Keratinocyte (primary cell): ENCODE data around the gene WLS. TPM values are rescaled to one million over a fixed set of nuclear protein-coding genes. Genes with fewer than 3 reads are reported as not detected.

Source experiments
- DNase-seq: peaks from one replicate; pipeline ENCODE4 v3.0.0-alpha.2; 2011; ENCODE audit warnings: low read depth, missing footprints, low spot score
- FAIRE-seq: peaks from 2 replicates; lab custom pipeline; 2011; peaks lifted over from hg19 to GRCh38; lab: Jason Lieb, UNC
- H2AFZ ChIP-seq: 2 replicates; pipeline ENCODE4 v1.6.0; 2012; ENCODE audit warnings: low read length, control low read depth, inconsistent platforms; ENCODE audit not compliant: control insufficient read depth
- H3K27ac ChIP-seq: 2 replicates; pipeline ENCODE4 v1.5.1; 2011; ENCODE audit warnings: low read length; ENCODE audit not compliant: control insufficient read depth, insufficient read depth
- H3K27me3 ChIP-seq: 3 replicates; pipeline ENCODE4 v1.6.0; 2011; ENCODE audit warnings: low read length; ENCODE audit not compliant: control insufficient read depth, insufficient read depth; ENCODE audit errors: extremely low read depth
- H3K36me3 ChIP-seq, 2 experiments: 2 replicates in 1 of 2; 3 replicates in 1 of 2; pipeline ENCODE4 v1.5.1; 2011; ENCODE audit warnings: low read length in 2 of 2, mild to moderate bottlenecking in 1 of 2; ENCODE audit not compliant: control insufficient read depth in 2 of 2, insufficient read depth in 2 of 2; ENCODE audit errors: extremely low read depth in 1 of 2
- H3K4me1 ChIP-seq: 3 replicates; pipeline ENCODE4 v1.5.1; 2011; ENCODE audit warnings: low read length; ENCODE audit not compliant: control insufficient read depth, insufficient read depth; ENCODE audit errors: extremely low read depth
- H3K4me2 ChIP-seq: 3 replicates; pipeline ENCODE4 v1.6.0; 2011; ENCODE audit warnings: low read depth, low read length; ENCODE audit not compliant: control insufficient read depth, insufficient read depth; ENCODE audit errors: extremely low read depth
- H3K4me3 ChIP-seq, 3 experiments: fragments of 200-600 bp in 1 of 3; sonication (generic) in 1 of 3; 2 replicates in 2 of 3; 3 replicates in 1 of 3; pipeline ENCODE4 v1.5.1; 2011 to 2016; ENCODE audit warnings: low read length in 3 of 3, mild to moderate bottlenecking in 3 of 3, control low read depth in 2 of 3, inconsistent platforms in 1 of 3, low read depth in 1 of 3, mixed read lengths in 1 of 3, mixed run types in 1 of 3, moderate library complexity in 1 of 3; ENCODE audit not compliant: control insufficient read depth in 2 of 3, insufficient read depth in 2 of 3; ENCODE audit errors: extremely low read depth in 1 of 3
- H3K79me2 ChIP-seq: 2 replicates; pipeline ENCODE4 v1.6.0; 2012; ENCODE audit warnings: low read length; ENCODE audit not compliant: control insufficient read depth, insufficient read depth
- H3K9ac ChIP-seq: 3 replicates; pipeline ENCODE4 v1.6.0; 2011; ENCODE audit warnings: low read length; ENCODE audit not compliant: control insufficient read depth, insufficient read depth; ENCODE audit errors: extremely low read depth
- H3K9me1 ChIP-seq: 3 replicates; pipeline ENCODE4 v1.6.0; 2011; ENCODE audit warnings: low read length; ENCODE audit not compliant: control insufficient read depth, insufficient read depth; ENCODE audit errors: extremely low read depth
- H3K9me3 ChIP-seq: 2 replicates; pipeline ENCODE4 v1.5.1; 2012; ENCODE audit warnings: low read depth, low read length; ENCODE audit not compliant: control insufficient read depth
- H4K20me1 ChIP-seq: 3 replicates; pipeline ENCODE4 v1.6.0; 2011; ENCODE audit warnings: low read length; ENCODE audit not compliant: control insufficient read depth, insufficient read depth; ENCODE audit errors: extremely low read depth
- EZH2 ChIP-seq: IDR thresholded peaks from one replicate; pipeline ENCODE4 v1.6.1; 2012; ENCODE audit warnings: inconsistent platforms, mild to moderate bottlenecking, low read length, moderate library complexity
- dilution Hi-C: fragments of 300-500 bp; cut with MboI; formaldehyde crosslinking; loops from one replicate; pipeline ENCODE4 v1.7.0; 2020; ENCODE audit warnings: low sequenced_read_pairs; ENCODE audit not compliant: extremely low pct_ligation_motif_present
- polyA plus RNA-seq, 5 experiments: library from polyadenylated mRNA; depleted of rRNA in 3 of 5; stranded (reverse) in 3 of 5; stranded (forward) in 1 of 5; unstranded in 1 of 5; fragments of >200 nt; gene quantifications; 1 replicate in 1 of 5; 2 replicates in 3 of 5; 3 replicates in 1 of 5; pipeline versions ENCODE4 v1.2.1 to v1.2.3, GENCODE V29; 2011 to 2012; ENCODE audit warnings: missing spikeins in 2 of 5, low read depth in 1 of 5, low replicate concordance in 1 of 5
- TF ChIP-seq, protein P1 (sequence below), 3 experiments: IDR thresholded peaks in 1 of 3; conservative IDR thresholded peaks in 1 of 3; optimal IDR thresholded peaks in 1 of 3; 2 replicates in 2 of 3; 3 replicates in 1 of 3; pipeline versions ENCODE3 to v1.5.1; 2011; ENCODE audit warnings: low read length in 3 of 3, mild to moderate bottlenecking in 3 of 3, moderate library complexity in 2 of 3, control low read depth in 1 of 3, inconsistent platforms in 1 of 3; ENCODE audit not compliant: insufficient read depth in 2 of 3; ENCODE audit errors: extremely low read depth in 1 of 3

The WLS gene
- polyA plus RNA-seq, 1 donor (not counting 4 experiments of a cell fraction or from before 2014, with no cell fraction given), result 92.4 TPM

DNA sequence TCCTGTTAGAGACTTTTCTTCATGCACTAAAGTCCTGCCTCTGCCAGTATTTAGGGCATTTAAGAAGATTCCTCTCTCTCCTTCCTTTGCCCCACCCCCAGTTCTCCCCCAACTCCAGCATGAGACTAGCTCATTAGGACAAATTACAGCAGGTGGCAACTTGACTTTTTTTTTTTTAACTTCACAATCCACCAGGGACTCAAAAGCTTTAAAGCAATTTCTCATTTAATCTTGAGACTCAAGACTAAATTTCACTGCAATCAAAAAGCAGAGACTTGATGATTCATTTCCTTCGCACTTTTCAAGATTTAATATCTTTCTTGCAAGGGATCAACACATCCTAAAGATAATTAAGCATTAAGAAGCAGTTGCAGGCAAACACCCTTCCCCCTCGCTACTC lies 74.9 kb downstream of the WLS start:
- Histone ChIP-seq H3K27me3 (no peaks in the 10 kb centered on the region), H3K9me3 (no peaks in the 10 kb centered on the region), H3K36me3 (peaks cover 12 to 13% of the 10 kb centered on the region in 2 experiments), H3K9ac (no peak overlapping the region), H3K4me1 (no peaks in the 10 kb centered on the region), H3K79me2 (no peaks in the 10 kb centered on the region), H2AFZ (no peak overlapping the region), H3K4me3 (no peak overlapping the region), H3K9me1 (no peaks in the 10 kb centered on the region), H3K27ac (no peak overlapping the region), H4K20me1 (no peaks in the 10 kb centered on the region), H3K4me2 (no peak overlapping the region)
- no peak for DNase-seq
- FAIRE-seq, result no peak
- dilution Hi-C loops, result no loop called here
- TF ChIP-seq, protein P1, sequence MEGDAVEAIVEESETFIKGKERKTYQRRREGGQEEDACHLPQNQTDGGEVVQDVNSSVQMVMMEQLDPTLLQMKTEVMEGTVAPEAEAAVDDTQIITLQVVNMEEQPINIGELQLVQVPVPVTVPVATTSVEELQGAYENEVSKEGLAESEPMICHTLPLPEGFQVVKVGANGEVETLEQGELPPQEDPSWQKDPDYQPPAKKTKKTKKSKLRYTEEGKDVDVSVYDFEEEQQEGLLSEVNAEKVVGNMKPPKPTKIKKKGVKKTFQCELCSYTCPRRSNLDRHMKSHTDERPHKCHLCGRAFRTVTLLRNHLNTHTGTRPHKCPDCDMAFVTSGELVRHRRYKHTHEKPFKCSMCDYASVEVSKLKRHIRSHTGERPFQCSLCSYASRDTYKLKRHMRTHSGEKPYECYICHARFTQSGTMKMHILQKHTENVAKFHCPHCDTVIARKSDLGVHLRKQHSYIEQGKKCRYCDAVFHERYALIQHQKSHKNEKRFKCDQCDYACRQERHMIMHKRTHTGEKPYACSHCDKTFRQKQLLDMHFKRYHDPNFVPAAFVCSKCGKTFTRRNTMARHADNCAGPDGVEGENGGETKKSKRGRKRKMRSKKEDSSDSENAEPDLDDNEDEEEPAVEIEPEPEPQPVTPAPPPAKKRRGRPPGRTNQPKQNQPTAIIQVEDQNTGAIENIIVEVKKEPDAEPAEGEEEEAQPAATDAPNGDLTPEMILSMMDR (optimal IDR thresholded peaks at IDR 0.05 in 1 of 3, IDR thresholded peaks at IDR 0.05 in 1 of 3, conservative IDR thresholded peaks at IDR 0.05 in 1 of 3; ENCODE audit: extremely low read depth in 1 of 3, insufficient read depth in 2 of 3, low read length in 3 of 3), result no peak
- no peak for TF ChIP-seq EZH2

- FAIRE-seq, result no peak
- dilution Hi-C loops, result no loop called here
- H4K20me1 ChIP-seq, result no peaks in the 10 kb centered on the region
Observed at GRCh38 chr1:68151690-68152089, 80.6 kb downstream of the WLS start.

More at GRCh38 chr1:68151690-68152089, 80.6 kb downstream of the WLS start:
- H3K27ac ChIP-seq, result no peak overlapping the region
- no peak overlapping the region for H3K4me2 ChIP-seq
- H3K9me1 ChIP-seq, result no peaks in the 10 kb centered on the region
- no peaks in the 10 kb centered on the region for H3K4me1 ChIP-seq
- no peaks in the 10 kb centered on the region for H3K27me3 ChIP-seq
- no peak overlapping the region for H2AFZ ChIP-seq
- peaks cover 7 to 31% of the 10 kb centered on the region in 2 experiments for H3K36me3 ChIP-seq
- no peak for TF ChIP-seq EZH2
- TF ChIP-seq, protein P1 (optimal IDR thresholded peaks at IDR 0.05 in 1 of 3, IDR thresholded peaks at IDR 0.05 in 1 of 3, conservative IDR thresholded peaks at IDR 0.05 in 1 of 3; ENCODE audit: extremely low read depth in 1 of 3, insufficient read depth in 2 of 3, low read length in 3 of 3), result no peak
- no peak overlapping the region for H3K9ac ChIP-seq
- H3K9me3 ChIP-seq, result no peaks in the 10 kb centered on the region
- no peak for DNase-seq
- H3K79me2 ChIP-seq, result no peaks in the 10 kb centered on the region
- H3K4me3 ChIP-seq, result no peak overlapping the region
